NT2/D1 (cell line): ENCODE data around the gene SEPTIN7.

Experiments
- YY1 ChIP-seq: IDR thresholded peaks from 2 replicates; pipeline ENCODE4 v1.6.1; 2011; ENCODE audit not compliant: insufficient read length, insufficient read depth
- ZNF274 ChIP-seq: IDR thresholded peaks from 2 replicates; pipeline ENCODE4 v1.6.1; 2011; ENCODE audit warnings: mild to moderate bottlenecking, low read depth, low read length

DNA sequence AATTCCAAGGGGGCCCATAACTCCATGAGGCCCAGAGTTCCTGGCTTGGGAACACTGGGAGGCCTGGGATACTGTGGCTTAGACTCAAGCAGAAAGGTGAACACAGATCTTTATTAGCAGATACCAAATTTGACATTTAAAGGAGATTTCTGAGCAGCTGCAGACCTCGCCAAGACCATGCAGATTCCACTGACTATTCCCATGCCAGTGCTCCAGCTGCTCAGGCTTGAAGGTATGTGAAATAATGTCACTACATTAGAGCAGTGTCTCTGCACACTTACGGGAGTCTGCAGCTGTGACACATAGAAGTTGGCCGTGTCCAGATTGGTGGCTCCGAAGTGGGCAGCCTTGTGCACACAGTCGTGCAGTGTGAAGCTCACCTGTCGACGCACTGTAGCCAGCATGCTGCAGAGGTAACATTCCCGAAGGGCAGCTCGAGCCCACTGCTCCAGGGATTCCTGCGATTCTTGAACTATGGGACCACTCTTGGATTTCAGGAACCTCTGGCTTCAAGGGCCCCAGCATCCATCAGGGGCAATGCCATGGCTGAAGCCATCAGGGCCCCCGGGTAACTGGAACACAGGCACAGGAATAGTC lies 46.1 kb downstream of the SEPTIN7 start:
- no peak for TF ChIP-seq ZNF274
- TF ChIP-seq YY1 = no peak
